SK-N-MC (cell line): ENCODE data around the gene SLC31A1.

Experiments used
- EZH2 ChIP-seq: fragments of 200-600 bp; sonication (generic); IDR thresholded peaks from one replicate; pipeline ENCODE4 v1.6.1; 2017; ENCODE audit warnings: antibody characterized with exemption
- FOXP2 ChIP-seq: optimal IDR thresholded peaks from 2 replicates; pipeline ENCODE3; 2011; ENCODE audit warnings: mild to moderate bottlenecking, moderate library complexity; ENCODE audit not compliant: insufficient read depth; ENCODE audit errors: extremely low read length, control extremely low read depth

DNA sequence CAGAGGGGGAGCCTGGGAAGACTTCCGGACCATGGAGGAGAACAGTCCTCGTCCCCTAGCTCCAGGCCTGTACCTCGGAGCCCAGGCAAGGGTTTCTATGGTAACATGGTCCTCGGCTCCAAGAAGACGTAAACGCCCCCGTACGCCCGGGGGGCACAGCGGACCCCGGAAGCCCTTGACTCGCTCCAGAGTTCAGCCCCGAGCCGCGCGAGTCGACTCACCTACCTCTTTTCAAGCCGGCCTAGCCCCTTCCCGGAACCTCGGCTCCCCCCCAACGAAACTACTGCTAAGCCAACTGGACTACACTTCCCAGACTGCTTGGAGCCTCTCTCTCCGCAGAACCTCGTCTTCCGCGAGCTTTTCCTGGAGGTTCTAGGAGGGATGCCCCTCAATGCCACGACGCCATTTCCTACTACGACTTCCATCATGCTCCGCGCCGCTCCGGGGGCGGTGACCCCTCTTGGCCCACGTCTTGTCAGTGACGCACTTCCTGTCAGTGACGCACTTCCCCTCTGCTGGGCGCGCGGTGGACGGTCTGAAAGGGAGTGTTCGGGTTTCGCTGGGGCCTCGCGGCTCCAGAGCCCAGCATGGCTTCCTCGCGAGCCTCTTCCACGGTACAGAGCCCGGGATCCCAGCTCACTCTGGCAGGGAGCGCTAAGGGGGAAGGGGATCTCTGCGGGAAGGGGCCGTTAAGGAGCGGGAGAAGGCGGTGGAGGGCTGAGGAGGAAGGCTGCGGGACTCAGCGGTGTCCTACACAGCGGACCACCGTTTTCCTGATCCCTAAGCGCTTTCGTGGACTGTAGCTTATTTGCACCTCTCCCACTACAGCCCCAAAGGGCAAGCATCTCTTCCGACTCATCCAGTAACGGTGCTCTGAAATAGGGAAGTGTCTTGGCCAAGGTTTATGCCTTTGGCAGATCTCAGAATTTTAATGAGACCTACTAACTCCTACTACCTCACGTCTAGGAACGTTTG is 54.1 kb downstream of the SLC31A1 start, which contains the start of the genes CDC26 and PRPF4:
- TF ChIP-seq FOXP2 (peak; percentile 85), EZH2 (no peak)
